Hepatocyte (in vitro differentiated cells): ENCODE results near the gene CCDC3.

Experiments used
- EZH2 ChIP-seq: fragments of 200-600 bp; sonication (generic); IDR thresholded peaks from 2 replicates; pipeline ENCODE4 v1.6.1; 2016; ENCODE audit warnings: antibody characterized with exemption, mild to moderate bottlenecking, borderline replicate concordance
- EZH2phosphoT487 ChIP-seq: fragments of 200-600 bp; sonication (generic); IDR thresholded peaks from one replicate; pipeline ENCODE4 v1.6.1; 2018; ENCODE audit warnings: antibody characterized with exemption, mild to moderate bottlenecking, low read depth, moderate library complexity; ENCODE audit not compliant: unreplicated experiment, severe bottlenecking
- TF ChIP-seq, protein P1 (sequence below): fragments of 200-600 bp; sonication (generic); IDR thresholded peaks from 2 replicates; pipeline ENCODE4 v1.5.1; 2016; ENCODE audit warnings: antibody characterized with exemption, mild to moderate bottlenecking; ENCODE audit not compliant: poor library complexity

DNA sequence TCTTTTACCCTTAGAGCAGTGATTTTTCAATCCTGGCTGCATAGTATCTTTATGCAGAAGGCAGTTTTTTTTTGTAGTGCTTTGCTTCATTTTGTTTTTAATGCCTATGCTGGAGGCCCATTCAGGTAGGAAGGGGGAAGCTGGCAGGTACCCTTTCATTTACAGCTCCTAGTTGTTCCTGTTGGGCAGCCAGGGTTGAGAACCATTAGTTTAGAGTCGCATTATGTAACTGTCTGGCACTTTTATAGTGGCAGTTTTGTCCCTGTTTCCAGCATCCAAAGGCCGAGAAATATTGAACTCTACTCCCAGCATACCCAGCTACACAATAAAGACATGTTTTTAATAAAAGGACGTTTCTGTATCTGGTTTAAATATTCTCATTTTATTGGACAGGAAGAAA lies 110.6 kb downstream of the CCDC3 start:
- no peak for TF ChIP-seq EZH2
- TF ChIP-seq, protein P1, sequence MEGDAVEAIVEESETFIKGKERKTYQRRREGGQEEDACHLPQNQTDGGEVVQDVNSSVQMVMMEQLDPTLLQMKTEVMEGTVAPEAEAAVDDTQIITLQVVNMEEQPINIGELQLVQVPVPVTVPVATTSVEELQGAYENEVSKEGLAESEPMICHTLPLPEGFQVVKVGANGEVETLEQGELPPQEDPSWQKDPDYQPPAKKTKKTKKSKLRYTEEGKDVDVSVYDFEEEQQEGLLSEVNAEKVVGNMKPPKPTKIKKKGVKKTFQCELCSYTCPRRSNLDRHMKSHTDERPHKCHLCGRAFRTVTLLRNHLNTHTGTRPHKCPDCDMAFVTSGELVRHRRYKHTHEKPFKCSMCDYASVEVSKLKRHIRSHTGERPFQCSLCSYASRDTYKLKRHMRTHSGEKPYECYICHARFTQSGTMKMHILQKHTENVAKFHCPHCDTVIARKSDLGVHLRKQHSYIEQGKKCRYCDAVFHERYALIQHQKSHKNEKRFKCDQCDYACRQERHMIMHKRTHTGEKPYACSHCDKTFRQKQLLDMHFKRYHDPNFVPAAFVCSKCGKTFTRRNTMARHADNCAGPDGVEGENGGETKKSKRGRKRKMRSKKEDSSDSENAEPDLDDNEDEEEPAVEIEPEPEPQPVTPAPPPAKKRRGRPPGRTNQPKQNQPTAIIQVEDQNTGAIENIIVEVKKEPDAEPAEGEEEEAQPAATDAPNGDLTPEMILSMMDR, result no peak
- no peak for TF ChIP-seq EZH2phosphoT487
